ENCODE data around the gene KIF26B. TPM values are rescaled to one million over a fixed set of nuclear protein-coding genes. Genes with fewer than 3 reads are reported as not detected.
"Not testable (repeated sequence)": the region's sequence is repeated elsewhere in the genome, so short reads cannot be mapped to it uniquely, and the experiment has no call there.

The KIF26B gene
- total and polyA plus RNA-seq, 7 donors: 0.01 to 0.32 (median 0.06) TPM

GRCh38 chr1:245356891-245357585 lies 202.3 kb downstream of the KIF26B start:
- Histone ChIP-seq H3K27me3 (ENCODE audit: insufficient read depth in 3 of 3, low read length in 2 of 3) (peaks cover 0 to 8% (median 0%) of the 10 kb centered on the region in 3 donors), H3K4me3 (no peak overlapping the region), H3K36me3 (ENCODE audit: insufficient read depth in 1 of 2, low read depth in 1 of 2) (no peaks in the 10 kb centered on the region), H3K9me3 (no peaks in the 10 kb centered on the region), H3K27ac (no peak overlapping the region), H3K4me1 (no peaks in the 10 kb centered on the region)
- no peak for DNase-seq
- no peak for ATAC-seq
- TF ChIP-seq CTCF (IDR thresholded peaks at IDR 0.05): no peak
- intact Hi-C loops (cut with DNase I): no loop called here
- 85 to 87% (median 86%) methylated on average over 10 of the region's 10 CpGs for WGBS, 3 donors

DNA sequence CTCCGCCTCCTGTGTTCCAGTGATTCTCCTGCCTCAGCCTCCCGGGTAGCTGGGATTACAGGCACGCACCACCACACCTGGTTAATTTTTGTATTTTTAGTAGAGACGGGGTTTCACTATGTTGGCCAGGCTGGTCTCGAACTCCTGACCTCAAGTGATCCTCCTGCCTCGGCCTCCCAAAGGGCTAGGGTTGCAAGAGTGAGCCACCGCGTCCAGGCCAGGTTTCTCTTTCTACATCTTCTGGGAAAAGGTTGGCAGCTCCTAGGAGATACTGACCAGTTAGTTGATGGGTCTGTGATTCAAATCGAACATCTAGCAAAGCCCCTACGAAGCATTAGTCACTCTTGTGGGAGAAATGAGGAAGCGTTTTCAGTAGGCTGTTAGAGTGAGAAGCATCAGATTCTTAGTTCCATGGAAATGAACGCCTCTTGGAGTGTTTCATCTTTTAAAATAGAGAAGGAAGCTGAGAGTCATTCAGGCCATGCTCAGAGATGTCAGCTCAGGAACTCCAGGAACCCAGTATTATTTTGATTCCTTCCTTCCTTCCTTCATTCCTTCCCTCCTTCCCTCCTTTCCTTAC lies 204.4 kb downstream of the KIF26B start:
- H3K4me1 ChIP-seq; ATAC-seq; H3K9me3 ChIP-seq; H3K4me3 ChIP-seq; H3K27me3 ChIP-seq (ENCODE audit: insufficient read depth in 3 of 3, low read length in 2 of 3); DNase-seq; H3K27ac ChIP-seq; H3K36me3 ChIP-seq (ENCODE audit: insufficient read depth in 1 of 2, low read depth in 1 of 2); intact Hi-C loops (cut with DNase I): not testable (repeated sequence)
- WGBS, 3 donors: 91 to 96% (median 91%) methylated on average over 12 of the region's 12 CpGs

DNA sequence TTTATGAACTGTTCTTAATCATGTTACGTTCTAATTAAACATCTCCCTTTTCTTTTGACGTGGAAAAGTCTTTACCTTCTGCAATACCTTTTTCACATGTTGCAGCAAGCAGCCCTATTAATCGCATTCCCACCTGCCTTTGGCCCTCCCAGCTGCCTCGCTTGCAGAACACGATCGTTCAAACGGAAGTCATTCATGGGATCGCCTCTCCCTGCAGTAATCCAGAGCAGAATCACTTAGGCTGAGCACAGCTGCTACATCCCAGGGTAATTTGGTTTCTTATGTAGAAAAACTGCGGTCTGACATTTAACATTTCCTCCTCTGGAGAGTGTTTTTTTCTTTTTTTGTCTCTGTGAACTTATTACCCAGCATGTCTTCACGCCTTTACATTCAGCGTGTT lies 206.3 kb downstream of the KIF26B start:
- H3K27me3 ChIP-seq (ENCODE audit: insufficient read depth in 3 of 3, low read length in 2 of 3): no peaks in the 10 kb centered on the region
- H3K4me1 ChIP-seq: no peaks in the 10 kb centered on the region
- 35 to 40% (median 39%) methylated on average over 11 of the region's 11 CpGs for WGBS, 3 donors
- no peak for ATAC-seq
- DNase-seq: no peak
- H3K36me3 ChIP-seq (ENCODE audit: insufficient read depth in 1 of 2, low read depth in 1 of 2): no peaks in the 10 kb centered on the region
- intact Hi-C loops (cut with DNase I): no loop called here
- no peak overlapping the region for H3K4me3 ChIP-seq
- TF ChIP-seq CTCF (IDR thresholded peaks at IDR 0.05): no peak
- H3K27ac ChIP-seq: no peak overlapping the region
- no peaks in the 10 kb centered on the region for H3K9me3 ChIP-seq

DNA sequence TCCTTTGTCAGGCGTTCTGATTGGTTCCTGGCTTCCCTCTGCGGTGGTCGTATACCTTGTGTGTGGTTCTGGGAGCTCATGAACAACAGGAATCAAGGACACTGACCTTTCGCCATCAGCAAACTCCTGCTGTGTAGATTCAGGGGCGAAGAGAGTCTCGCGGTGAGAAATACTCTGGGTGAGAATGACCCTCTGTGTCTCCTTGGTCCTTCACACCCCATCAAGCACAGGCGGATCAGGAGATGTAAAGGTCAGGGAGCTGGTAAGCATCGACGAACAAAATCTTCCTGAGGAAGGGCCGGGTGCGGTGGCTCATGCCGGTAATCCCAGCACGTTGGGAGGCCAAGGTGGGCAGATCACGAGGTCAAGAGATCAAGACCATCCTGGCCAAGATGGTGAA lies 207.2 kb downstream of the KIF26B start:
- 93 to 97% (median 93%) methylated on average over 15 of the region's 15 CpGs for WGBS, 3 donors
- no peaks in the 10 kb centered on the region for H3K9me3 ChIP-seq
- intact Hi-C loops (cut with DNase I): no loop called here

More for the DNA sequence above, 207.2 kb downstream of the KIF26B start:
- DNase-seq (no peak), ATAC-seq (no peak)
- Histone ChIP-seq H3K27me3 (ENCODE audit: insufficient read depth in 3 of 3, low read length in 2 of 3) (no peaks in the 10 kb centered on the region), H3K36me3 (ENCODE audit: insufficient read depth in 1 of 2, low read depth in 1 of 2) (no peaks in the 10 kb centered on the region), H3K4me3 (no peak overlapping the region), H3K27ac (no peak overlapping the region), H3K4me1 (no peaks in the 10 kb centered on the region)
- TF ChIP-seq CTCF (IDR thresholded peaks at IDR 0.05): no peak
